Stomach (tissue), 9 donors: ENCODE results near the gene TOX3. TPM values are rescaled to one million over a fixed set of nuclear protein-coding genes. Genes with fewer than 3 reads are reported as not detected.

ENCODE experiments used
- DNase-seq, 2 donors: peaks; one replicate each; pipeline versions ENCODE4 v3.0.0 to v3.0.0-alpha.2; 2013 to 2019
- H3K27ac ChIP-seq, 5 donors: fragments of 200-600 bp in 4 of 5; sonication (generic) in 4 of 5; one replicate each; pipeline ENCODE4 v1.5.1; 2013 to 2019; ENCODE audit warnings: mild to moderate bottlenecking in 1 of 5, moderate library complexity in 1 of 5
- H3K27me3 ChIP-seq, 3 donors: fragments of 200-600 bp; sonication (generic); one replicate each; pipeline ENCODE4 v1.5.1; 2017 to 2019; ENCODE audit warnings: mixed run types in 1 of 3
- H3K36me3 ChIP-seq, 4 donors: fragments of 200-600 bp; sonication (generic); 1 replicate in 3 of 4; 2 replicates in 1 of 4; pipeline ENCODE4 v1.5.1; 2016 to 2019
- H3K4me1 ChIP-seq, 4 donors: fragments of 200-600 bp; sonication (generic); one replicate each; pipeline ENCODE4 v1.5.1; 2016 to 2019
- H3K4me3 ChIP-seq, 4 donors: fragments of 200-600 bp; sonication (generic) in 3 of 4; one replicate each; pipeline ENCODE4 v1.5.1; 2016 to 2019; ENCODE audit warnings: mild to moderate bottlenecking in 1 of 4
- H3K9me3 ChIP-seq, 4 donors: fragments of 200-600 bp; sonication (generic); one replicate each; pipeline ENCODE4 v1.5.1; 2016 to 2019
- EP300 ChIP-seq: sonication (generic); formaldehyde crosslinking; IDR thresholded peaks from one replicate; pipeline ENCODE4 v1.6.1; 2017; ENCODE audit warnings: antibody characterized with exemption
- POLR2A ChIP-seq, 4 donors: fragments of 450-650 bp; IDR thresholded peaks; one replicate each; pipeline ENCODE4 v1.6.1; 2016; ENCODE audit warnings: antibody characterized with exemption in 4 of 4, control low read depth in 2 of 4, mild to moderate bottlenecking in 1 of 4, moderate library complexity in 1 of 4
- POLR2AphosphoS5 ChIP-seq, 3 donors: sonication (generic); formaldehyde crosslinking; IDR thresholded peaks; one replicate each; pipeline ENCODE4 v1.6.1; 2016; ENCODE audit warnings: antibody characterized with exemption in 3 of 3
- WGBS, 5 donors: extraction: QIAGEN DNeasy Blood & Tissue Kit in 3 of 5; methylation state at CpG; one replicate each; pipeline versions ENCODE4 v1.1.5 to v1.1.7; 2013 to 2018; 5-methylcytosine and 5-hydroxymethylcytosine counted together
- intact Hi-C: fragments of 100-400 bp; cut with DNase I; formaldehyde crosslinking; loops from one replicate; pipeline ENCODE4 v1.15.1; 2023; ENCODE audit warnings: low total_unique reads
- polyA plus RNA-seq, 3 donors: library from polyadenylated mRNA; stranded (reverse); fragments of 200-250 nt; gene quantifications; one replicate each; pipeline ENCODE4 v1.2.3, GENCODE V29; 2013
- total RNA-seq, 5 donors: library from RNA; depleted of rRNA; stranded (reverse); fragments of >200 nt; gene quantifications; one replicate each; pipeline versions ENCODE4 v1.1.0 to v1.2.3, GENCODE V29; 2014 to 2016
- TF ChIP-seq, protein P1 (sequence below), 7 experiments: fragments of 450-650 bp in 4 of 7; fragments of 200-600 bp in 3 of 7; sonication (generic) in 3 of 7; IDR thresholded peaks; one replicate each; pipeline ENCODE4 v1.5.1; 2016 to 2019; ENCODE audit warnings: antibody characterized with exemption in 7 of 7, control low read depth in 2 of 7, mild to moderate bottlenecking in 1 of 7
- donor health status: healthy with polysubstance abuse.
- donor health status: Bipolar disorder and iron deficiency.
- donor health status: healthy.

TOX3 gene
- total and polyA plus RNA-seq, 8 donors = 6.4 to 169 (median 11.1) TPM

DNA sequence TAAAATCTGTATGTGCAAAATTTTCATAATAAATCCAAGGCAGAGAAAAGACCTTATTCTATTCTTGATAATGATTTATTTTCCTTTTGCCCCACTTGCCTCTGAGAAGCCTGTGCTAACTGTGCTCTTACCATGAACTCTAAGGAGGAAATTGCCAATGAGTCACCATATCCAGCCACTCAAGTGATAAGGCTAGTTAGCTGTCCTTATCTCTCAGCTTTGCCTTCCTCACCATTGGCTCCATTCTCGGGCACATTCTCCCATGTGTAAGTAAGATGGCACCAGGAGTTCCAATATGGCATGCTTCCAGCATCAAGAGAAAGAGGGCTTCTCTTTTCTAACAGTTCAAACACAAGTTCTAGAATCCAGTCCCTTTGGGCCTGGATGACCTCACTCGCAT lies 142.4 kb downstream of the TOX3 start:
- no peaks in the 10 kb centered on the region for H3K36me3 ChIP-seq
- TF ChIP-seq POLR2A (IDR thresholded peaks at IDR 0.05) (no peak), POLR2AphosphoS5 (IDR thresholded peaks at IDR 0.05) (peak in 2 of 3 donors; percentile 39 to 74), EP300 (no peak)
- TF ChIP-seq, protein P1, sequence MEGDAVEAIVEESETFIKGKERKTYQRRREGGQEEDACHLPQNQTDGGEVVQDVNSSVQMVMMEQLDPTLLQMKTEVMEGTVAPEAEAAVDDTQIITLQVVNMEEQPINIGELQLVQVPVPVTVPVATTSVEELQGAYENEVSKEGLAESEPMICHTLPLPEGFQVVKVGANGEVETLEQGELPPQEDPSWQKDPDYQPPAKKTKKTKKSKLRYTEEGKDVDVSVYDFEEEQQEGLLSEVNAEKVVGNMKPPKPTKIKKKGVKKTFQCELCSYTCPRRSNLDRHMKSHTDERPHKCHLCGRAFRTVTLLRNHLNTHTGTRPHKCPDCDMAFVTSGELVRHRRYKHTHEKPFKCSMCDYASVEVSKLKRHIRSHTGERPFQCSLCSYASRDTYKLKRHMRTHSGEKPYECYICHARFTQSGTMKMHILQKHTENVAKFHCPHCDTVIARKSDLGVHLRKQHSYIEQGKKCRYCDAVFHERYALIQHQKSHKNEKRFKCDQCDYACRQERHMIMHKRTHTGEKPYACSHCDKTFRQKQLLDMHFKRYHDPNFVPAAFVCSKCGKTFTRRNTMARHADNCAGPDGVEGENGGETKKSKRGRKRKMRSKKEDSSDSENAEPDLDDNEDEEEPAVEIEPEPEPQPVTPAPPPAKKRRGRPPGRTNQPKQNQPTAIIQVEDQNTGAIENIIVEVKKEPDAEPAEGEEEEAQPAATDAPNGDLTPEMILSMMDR (IDR thresholded peaks at IDR 0.05) = no peak
- H3K4me3 ChIP-seq = no peak overlapping the region
- H3K27ac ChIP-seq = peak overlapping the region in 1 of 5 donors; percentile 13
- no peaks in the 10 kb centered on the region for H3K27me3 ChIP-seq
- intact Hi-C loops = no loop called here
- peaks cover 0 to 16% (median 6%) of the 10 kb centered on the region in 4 donors for H3K4me1 ChIP-seq
- H3K9me3 ChIP-seq = no peaks in the 10 kb centered on the region
- DNase-seq = no peak
- 62 to 74% (median 68%) methylated on average over 2 of the region's 2 CpGs for WGBS, 5 donors

GRCh38 chr16:52399116-52399515 lies 147.8 kb downstream of the TOX3 start:
- intact Hi-C loops = no loop called here
- TF ChIP-seq, protein P1 (IDR thresholded peaks at IDR 0.05) = no peak
- TF ChIP-seq EP300 (no peak), POLR2AphosphoS5 (IDR thresholded peaks at IDR 0.05) (no peak), POLR2A (IDR thresholded peaks at IDR 0.05) (no peak)
- DNase-seq = no peak
- H3K9me3 ChIP-seq = no peaks in the 10 kb centered on the region
- no peaks in the 10 kb centered on the region for H3K27me3 ChIP-seq
- 87 to 97% (median 89%) methylated on average over 1 of the region's 1 CpG for WGBS, 5 donors
- no peaks in the 10 kb centered on the region for H3K4me1 ChIP-seq
- H3K27ac ChIP-seq = no peak overlapping the region
- H3K36me3 ChIP-seq = no peaks in the 10 kb centered on the region
- H3K4me3 ChIP-seq = no peak overlapping the region

- WGBS, 5 donors = 36 to 53% (median 44%) methylated on average over 3 of the region's 3 CpGs
- no peaks in the 10 kb centered on the region for H3K27me3 ChIP-seq
- H3K4me1 ChIP-seq = no peaks in the 10 kb centered on the region
- H3K36me3 ChIP-seq = no peaks in the 10 kb centered on the region
- no peak for DNase-seq
- no peak overlapping the region for H3K27ac ChIP-seq
- TF ChIP-seq POLR2A (IDR thresholded peaks at IDR 0.05) (no peak), EP300 (no peak), POLR2AphosphoS5 (IDR thresholded peaks at IDR 0.05) (no peak)
- TF ChIP-seq, protein P1 (IDR thresholded peaks at IDR 0.05) = no peak
- no peaks in the 10 kb centered on the region for H3K9me3 ChIP-seq
- H3K4me3 ChIP-seq = no peak overlapping the region
- intact Hi-C loops = no loop called here
Observed at GRCh38 chr16:52398491-52398960, 148.4 kb downstream of the TOX3 start.

DNA sequence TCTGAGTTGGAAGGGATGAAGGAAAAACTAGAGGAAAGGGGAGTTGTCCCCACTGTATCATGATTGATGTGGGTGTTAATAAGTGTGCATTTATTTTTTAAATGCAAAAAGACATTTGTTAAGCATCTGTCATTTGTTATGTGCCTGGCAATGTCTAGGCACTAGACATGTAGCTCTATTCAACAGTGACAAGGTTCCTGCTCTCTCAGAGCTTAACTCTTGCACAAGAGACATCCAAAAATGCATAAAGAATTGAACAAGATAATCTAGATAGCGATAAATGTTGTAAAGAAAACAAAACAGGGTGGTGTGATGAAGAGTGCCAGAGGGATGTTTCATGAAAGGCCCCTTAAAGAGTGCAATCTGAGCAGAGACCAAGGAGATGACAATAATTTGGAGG lies 148.9 kb downstream of the TOX3 start:
- 73 to 91% (median 89%) methylated on average over 1 of the region's 1 CpG for WGBS, 5 donors
- H3K4me1 ChIP-seq = no peaks in the 10 kb centered on the region
- no peaks in the 10 kb centered on the region for H3K27me3 ChIP-seq
- no peaks in the 10 kb centered on the region for H3K36me3 ChIP-seq
- DNase-seq = no peak
- no peaks in the 10 kb centered on the region for H3K9me3 ChIP-seq
- no peak overlapping the region for H3K27ac ChIP-seq
- intact Hi-C loops = no loop called here
- no peak overlapping the region for H3K4me3 ChIP-seq
- TF ChIP-seq, protein P1 (IDR thresholded peaks at IDR 0.05) = no peak
- TF ChIP-seq POLR2AphosphoS5 (IDR thresholded peaks at IDR 0.05) = no peak
- TF ChIP-seq EP300 = no peak
- no peak for TF ChIP-seq POLR2A (IDR thresholded peaks at IDR 0.05)
